ENCODE measurements around the gene ZNF500. TPM values are rescaled to one million over a fixed set of nuclear protein-coding genes. Genes with fewer than 3 reads are reported as not detected.

Gene ZNF500
- total RNA-seq, 1 experiment from 2014 or later = 10.4 TPM

GRCh38 chr16:4734063-4734729 lies 32.8 kb downstream of the ZNF500 start, which contains the start of the genes ANKS3 and DNAAF8:
Gene ANKS3, minus strand, starts transcription at chr16:4734271. Its CDS starts 4,122 bp downstream, at chr16:4730149.
Gene DNAAF8, plus strand, starts transcription at chr16:4734537. Its CDS starts 1,978 bp downstream, at chr16:4736515.
- Histone ChIP-seq H3K9me2 (replicated peaks; ENCODE audit: low read length) (no peaks in the 10 kb centered on the region), H3F3A (ENCODE audit: low read length, unreplicated experiment) (no peaks in the 10 kb centered on the region), H3K4me1 (ENCODE audit: insufficient read depth, low read length) (no peaks in the 10 kb centered on the region; the same call in 1 of the 2 replicates), H3K27ac (ENCODE audit: low read length) (peak within 1 kb of the TSS; percentile 76), H3K36me3 (ENCODE audit: low read depth, low read length) (no peaks in the 10 kb centered on the region), H3K27me3 (ENCODE audit: low read length) (no peaks in the 10 kb centered on the region), H3K9me3 (ENCODE audit: low read length) (no peaks in the 10 kb centered on the region), H3K9ac (ENCODE audit: low read length) (peak within 1 kb of the TSS; percentile 94), H3K4me3 (ENCODE audit: low read length) (peak within 1 kb of the TSS; percentile 94), H3K79me2 (ENCODE audit: low read length) (peaks cover 24% of the 10 kb centered on the region), H4K20me1 (ENCODE audit: low read length) (no peaks in the 10 kb centered on the region), H3K4me2 (ENCODE audit: low read length) (peak within 1 kb of the TSS; percentile 100), H2AFZ (ENCODE audit: low read length) (peak within 1 kb of the TSS; percentile 99)
- ATAC-seq (peak; percentile 94), DNase-seq (peak; percentile 91)
- TF ChIP-seq CTCF (conservative IDR thresholded peaks at IDR 0.05; ENCODE audit: low read depth, low read length) (no peak), EZH2phosphoT487 (IDR thresholded peaks at IDR 0.05; ENCODE audit: borderline replicate concordance, low read length) (no peak), EZH2 (IDR thresholded peaks at IDR 0.05; ENCODE audit: low read length, unreplicated experiment) (no peak)
- BruUV-seq (replicated peaks) = no TSS peak
- ChIA-PET POLR2A (ENCODE audit: unreplicated experiment) (interaction anchor here (0.5 to 1.2 kb wide), 8 partner anchors 32 to 381 kb away, joined by 3 to 10 read pairs (median 4); partner anchors contain the start of gene ZNF500), CTCF (no interaction called here)
- intact Hi-C loops (cut with micrococcal nuclease) = loop anchor here (5.0 to 10.0 kb wide), 2 partner anchors 68 to 211 kb away; partner anchors contain the start of gene ROGDI

GRCh38 chr16:4733747-4734062 lies 33.3 kb downstream of the ZNF500 start:
- TSS peak; percentile 44 for BruUV-seq (replicated peaks)
- Histone ChIP-seq H4K20me1 (ENCODE audit: low read length) (no peaks in the 10 kb centered on the region), H3K9me3 (ENCODE audit: low read length) (no peaks in the 10 kb centered on the region), H3F3A (ENCODE audit: low read length, unreplicated experiment) (no peaks in the 10 kb centered on the region), H3K27ac (ENCODE audit: low read length) (peak overlapping the region; percentile 28; the same call in 1 of the 2 replicates), H2AFZ (ENCODE audit: low read length) (peak overlapping the region; percentile 94), H3K4me2 (ENCODE audit: low read length) (peak overlapping the region; percentile 100), H3K9me2 (replicated peaks; ENCODE audit: low read length) (no peaks in the 10 kb centered on the region), H3K9ac (ENCODE audit: low read length) (peak overlapping the region; percentile 94), H3K4me3 (ENCODE audit: low read length) (peak overlapping the region; percentile 94), H3K36me3 (ENCODE audit: low read depth, low read length) (no peaks in the 10 kb centered on the region), H3K4me1 (ENCODE audit: insufficient read depth, low read length) (no peaks in the 10 kb centered on the region; the same call in 1 of the 2 replicates), H3K79me2 (ENCODE audit: low read length) (peaks cover 24% of the 10 kb centered on the region), H3K27me3 (ENCODE audit: low read length) (no peaks in the 10 kb centered on the region)
- ChIA-PET POLR2A (ENCODE audit: unreplicated experiment) (interaction anchor here (1.2 kb wide), 1 partner anchor 69 kb away, joined by 5 read pairs; no protein-coding TSS in a partner anchor), CTCF (no interaction called here)
- DNase-seq (no peak), ATAC-seq (peak; percentile 4)
- intact Hi-C loops (cut with micrococcal nuclease) = loop anchor here (5.0 to 10.0 kb wide), 2 partner anchors 69 to 211 kb away; partner anchors contain the start of gene ROGDI
- TF ChIP-seq CTCF (conservative IDR thresholded peaks at IDR 0.05; ENCODE audit: low read depth, low read length) (no peak), EZH2 (IDR thresholded peaks at IDR 0.05; ENCODE audit: low read length, unreplicated experiment) (no peak), EZH2phosphoT487 (IDR thresholded peaks at IDR 0.05; ENCODE audit: borderline replicate concordance, low read length) (no peak)
